ENCODE data around the gene P2RX6. TPM values are rescaled to one million over a fixed set of nuclear protein-coding genes. Genes with fewer than 3 reads are reported as not detected.
A peak's percentile ranks its signal among the peaks of the same experiment; 100 is the strongest.
"Not testable (repeated sequence)": the region's sequence is repeated elsewhere in the genome, so short reads cannot be mapped to it uniquely, and the experiment has no call there.

P2RX6 gene
- total RNA-seq, 2 donors from 2014 or later: 1.0 to 5.4 TPM

GRCh38 chr22:21032037-21032867 is 17.3 kb downstream of the P2RX6 start, which contains the start of gene SLC7A4:
Gene SLC7A4 (minus strand): TSS chr22:21032561. CDS start chr22:21031812, 749 bp downstream.
- Histone ChIP-seq H3K36me3 (no peaks in the 10 kb centered on the region), H3K4me3 (peak within 1 kb of the TSS; percentile 24 to 50), H3K27ac (no peak within 1 kb of the TSS), H3K27me3 (peaks cover 2 to 5% of the 10 kb centered on the region in 2 donors), H3K4me1 (peaks cover 0 to 16% of the 10 kb centered on the region in 2 donors), H3K9me3 (no peaks in the 10 kb centered on the region)
- TF ChIP-seq, protein P1, sequence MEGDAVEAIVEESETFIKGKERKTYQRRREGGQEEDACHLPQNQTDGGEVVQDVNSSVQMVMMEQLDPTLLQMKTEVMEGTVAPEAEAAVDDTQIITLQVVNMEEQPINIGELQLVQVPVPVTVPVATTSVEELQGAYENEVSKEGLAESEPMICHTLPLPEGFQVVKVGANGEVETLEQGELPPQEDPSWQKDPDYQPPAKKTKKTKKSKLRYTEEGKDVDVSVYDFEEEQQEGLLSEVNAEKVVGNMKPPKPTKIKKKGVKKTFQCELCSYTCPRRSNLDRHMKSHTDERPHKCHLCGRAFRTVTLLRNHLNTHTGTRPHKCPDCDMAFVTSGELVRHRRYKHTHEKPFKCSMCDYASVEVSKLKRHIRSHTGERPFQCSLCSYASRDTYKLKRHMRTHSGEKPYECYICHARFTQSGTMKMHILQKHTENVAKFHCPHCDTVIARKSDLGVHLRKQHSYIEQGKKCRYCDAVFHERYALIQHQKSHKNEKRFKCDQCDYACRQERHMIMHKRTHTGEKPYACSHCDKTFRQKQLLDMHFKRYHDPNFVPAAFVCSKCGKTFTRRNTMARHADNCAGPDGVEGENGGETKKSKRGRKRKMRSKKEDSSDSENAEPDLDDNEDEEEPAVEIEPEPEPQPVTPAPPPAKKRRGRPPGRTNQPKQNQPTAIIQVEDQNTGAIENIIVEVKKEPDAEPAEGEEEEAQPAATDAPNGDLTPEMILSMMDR (IDR thresholded peaks at IDR 0.05): no peak
- no peak for DNase-seq (ENCODE audit: low spot score)

GRCh38 chr22:21032868-21033688 is 18.1 kb downstream of the P2RX6 start:
- no peaks in the 10 kb centered on the region for H3K36me3 ChIP-seq
- DNase-seq (ENCODE audit: low spot score): no peak
- H3K4me3 ChIP-seq: peak overlapping the region in 1 of 2 donors; percentile 50
- TF ChIP-seq, protein P1 (IDR thresholded peaks at IDR 0.05): no peak
- H3K27me3 ChIP-seq: peaks cover 2 to 5% of the 10 kb centered on the region in 2 donors
- H3K9me3 ChIP-seq: no peaks in the 10 kb centered on the region
- no peak overlapping the region for H3K27ac ChIP-seq
- H3K4me1 ChIP-seq: peaks cover 0 to 16% of the 10 kb centered on the region in 2 donors

- Histone ChIP-seq H3K9me3 (no peaks in the 10 kb centered on the region), H3K4me3 (no peak overlapping the region), H3K36me3 (no peaks in the 10 kb centered on the region), H3K4me1 (peaks cover 0 to 22% of the 10 kb centered on the region in 2 donors), H3K27ac (no peak overlapping the region), H3K27me3 (peaks cover 2 to 5% of the 10 kb centered on the region in 2 donors)
- DNase-seq (ENCODE audit: low spot score): no peak
- TF ChIP-seq, protein P1 (IDR thresholded peaks at IDR 0.05): no peak
Measured at GRCh38 chr22:21033895-21034294, 18.9 kb downstream of the P2RX6 start.

- peaks cover 2 to 5% of the 10 kb centered on the region in 2 donors for H3K27me3 ChIP-seq
- TF ChIP-seq, protein P1 (IDR thresholded peaks at IDR 0.05): no peak
- DNase-seq (ENCODE audit: low spot score): no peak
- no peaks in the 10 kb centered on the region for H3K9me3 ChIP-seq
- H3K27ac ChIP-seq: no peak overlapping the region
- H3K4me1 ChIP-seq: peaks cover 0 to 22% of the 10 kb centered on the region in 2 donors
- no peaks in the 10 kb centered on the region for H3K36me3 ChIP-seq
- H3K4me3 ChIP-seq: no peak overlapping the region
Measured at GRCh38 chr22:21034989-21035388, 20.0 kb downstream of the P2RX6 start.

DNA sequence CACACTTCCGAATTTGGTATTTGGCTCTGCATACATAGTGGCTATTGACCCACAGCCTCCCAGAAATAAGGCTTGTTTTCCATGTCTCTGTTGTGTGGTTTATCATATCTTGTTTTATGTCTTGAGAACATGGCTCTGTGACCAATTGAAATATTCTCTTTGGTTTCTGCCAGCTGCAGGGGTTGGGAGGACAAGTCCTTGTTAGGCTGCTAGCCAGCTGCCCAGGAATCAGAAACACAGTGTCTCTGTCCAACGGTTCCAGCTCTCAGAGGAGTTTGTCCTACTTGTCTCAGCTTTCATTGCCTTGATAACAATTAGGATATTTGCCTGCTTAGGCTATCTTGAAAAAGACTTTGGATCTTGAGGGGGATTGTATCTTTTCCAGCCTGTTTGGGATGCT is 23.4 kb downstream of the P2RX6 start:
- H3K27ac ChIP-seq: peak overlapping the region in 1 of 2 donors; percentile 62
- H3K36me3 ChIP-seq: no peaks in the 10 kb centered on the region
- H3K4me3 ChIP-seq: no peak overlapping the region
- DNase-seq (ENCODE audit: low spot score): no peak
- TF ChIP-seq, protein P1 (IDR thresholded peaks at IDR 0.05): no peak
- H3K4me1 ChIP-seq: peaks cover 0 to 9% of the 10 kb centered on the region in 2 donors
- H3K9me3 ChIP-seq: no peaks in the 10 kb centered on the region
- no peaks in the 10 kb centered on the region for H3K27me3 ChIP-seq

GRCh38 chr22:21039158-21039557 is 24.2 kb downstream of the P2RX6 start:
- not testable (repeated sequence) for H3K9me3 ChIP-seq; H3K27ac ChIP-seq; H3K36me3 ChIP-seq; DNase-seq (ENCODE audit: low spot score); H3K27me3 ChIP-seq; H3K4me3 ChIP-seq
- peaks cover 0 to 10% of the 10 kb centered on the region in 2 donors for H3K4me1 ChIP-seq
